SU-DHL-6 (cell line): ENCODE results near the gene CCNI2.

Experiments
- CTCF ChIP-seq: fragments of 200-600 bp; sonication (generic); IDR thresholded peaks from one replicate; pipeline ENCODE4 v1.5.1; 2017; ENCODE audit warnings: antibody characterized with exemption, mild to moderate bottlenecking, low read length, moderate library complexity; ENCODE audit not compliant: insufficient read depth, poor library complexity, severe bottlenecking
- EZH2phosphoT487 ChIP-seq: fragments of 200-600 bp; sonication (generic), shearing (Covaris generic); conservative IDR thresholded peaks from 2 replicates; pipeline ENCODE4 v1.6.1; 2018; ENCODE audit warnings: mild to moderate bottlenecking, antibody characterized with exemption, low read length, moderate library complexity, mixed read lengths

GRCh38 chr5:132764671-132765238 is 17.5 kb downstream of the CCNI2 start:
- TF ChIP-seq CTCF: no peak
- TF ChIP-seq EZH2phosphoT487: no peak
